GM23338 (cell line): ENCODE data around the gene DPY19L3. TPM values are rescaled to one million over a fixed set of nuclear protein-coding genes. Genes with fewer than 3 reads are reported as not detected.

ENCODE experiments used
- ATAC-seq: fragments of 200-7000 bp; cut with Tn5 transposase; 3 replicates; pipeline ENCODE4 v1.9.1; 2020
- DNase-seq: peaks from one replicate; pipeline ENCODE4 v3.0.0-alpha.2; 2015; ENCODE audit warnings: low spot score
- H2AFZ ChIP-seq: fragments of 200-600 bp; sonication (generic); 2 replicates; pipeline ENCODE4 v1.8.0; 2016; ENCODE audit warnings: antibody characterized with exemption, mild to moderate bottlenecking, moderate library complexity
- H3F3A ChIP-seq: fragments of 200-600 bp; sonication (generic); replicated peaks from 2 replicates; pipeline ENCODE4 v1.8.0; 2017; ENCODE audit warnings: antibody characterized with exemption, mixed run types, low read depth
- H3K27ac ChIP-seq: fragments of 200-600 bp; sonication (generic); 2 replicates; pipeline ENCODE4 v1.6.1; 2016; ENCODE audit warnings: low read depth
- H3K27me3 ChIP-seq: fragments of 200-600 bp; sonication (generic); 2 replicates; pipeline ENCODE4 v1.8.0; 2016; ENCODE audit warnings: mild to moderate bottlenecking, mixed run types, moderate library complexity; ENCODE audit not compliant: insufficient read depth
- H3K36me3 ChIP-seq: fragments of 200-600 bp; sonication (generic); 2 replicates; pipeline ENCODE4 v1.8.0; 2016; ENCODE audit warnings: mild to moderate bottlenecking; ENCODE audit not compliant: insufficient read depth
- H3K4me1 ChIP-seq: fragments of 200-600 bp; sonication (generic); 2 replicates; pipeline ENCODE4 v1.8.0; 2016; ENCODE audit warnings: mild to moderate bottlenecking, moderate library complexity; ENCODE audit not compliant: insufficient read depth
- H3K4me2 ChIP-seq: fragments of 200-600 bp; sonication (generic); 2 replicates; pipeline ENCODE4 v1.7.1; 2017; ENCODE audit warnings: mixed run types
- H3K4me3 ChIP-seq: fragments of 200-600 bp; sonication (generic); 2 replicates; pipeline ENCODE4 v1.6.1; 2016; ENCODE audit warnings: mixed run types
- H3K79me2 ChIP-seq: fragments of 200-600 bp; sonication (generic); replicated peaks from 2 replicates; pipeline ENCODE4 v1.8.0; 2017; ENCODE audit warnings: mild to moderate bottlenecking; ENCODE audit not compliant: insufficient read depth
- H3K9me2 ChIP-seq: fragments of 200-600 bp; sonication (generic); 2 replicates; pipeline ENCODE4 v1.8.0; 2017; ENCODE audit not compliant: insufficient read depth
- H4K20me1 ChIP-seq: fragments of 200-600 bp; sonication (generic); replicated peaks from 2 replicates; pipeline ENCODE4 v1.8.0; 2017; ENCODE audit warnings: mild to moderate bottlenecking; ENCODE audit not compliant: insufficient read depth
- H3K27ac Mint-ChIP-seq: 2 replicates; pipeline ENCODE4 v1.8.0; 2020; ENCODE audit warnings: inconsistent platforms, mild to moderate bottlenecking, moderate library complexity, mixed read lengths
- H3K27me3 Mint-ChIP-seq: 3 replicates; pipeline ENCODE4 v1.8.0; 2022; ENCODE audit warnings: low read depth, mild to moderate bottlenecking, moderate library complexity, mixed read lengths, inconsistent platforms; ENCODE audit not compliant: insufficient read depth, poor library complexity
- H3K36me3 Mint-ChIP-seq: 3 replicates; pipeline ENCODE4 v1.8.0; 2021; ENCODE audit warnings: low read depth, mild to moderate bottlenecking, inconsistent platforms, moderate library complexity, mixed read lengths
- H3K4me1 Mint-ChIP-seq: 3 replicates; pipeline ENCODE4 v1.8.0; 2020; ENCODE audit warnings: mild to moderate bottlenecking, inconsistent platforms, mixed read lengths
- H3K4me3 Mint-ChIP-seq: 3 replicates; pipeline ENCODE4 v1.8.0; 2021; ENCODE audit warnings: moderate library complexity, mild to moderate bottlenecking, inconsistent platforms, mixed read lengths
- H3K9me3 Mint-ChIP-seq: 3 replicates; pipeline ENCODE4 v1.8.0; 2020; ENCODE audit warnings: moderate library complexity, mild to moderate bottlenecking, inconsistent platforms, mixed read lengths
- EZH2 ChIP-seq: fragments of 200-600 bp; sonication (generic); IDR thresholded peaks from one replicate; pipeline ENCODE4 v1.8.0; 2017; ENCODE audit warnings: antibody characterized with exemption, mild to moderate bottlenecking, low read depth; ENCODE audit not compliant: unreplicated experiment
- JUNB ChIP-seq: IDR thresholded peaks from one replicate; pipeline ENCODE4 v1.6.1; 2016; ENCODE audit warnings: antibody characterized with exemption; ENCODE audit not compliant: unreplicated experiment
- NANOG ChIP-seq: IDR thresholded peaks from 2 replicates; pipeline ENCODE4 v1.6.1; 2016; ENCODE audit warnings: antibody characterized with exemption, borderline replicate concordance
- POLR2AphosphoS5 ChIP-seq: IDR thresholded peaks from 2 replicates; pipeline ENCODE4 v1.6.1; 2016; ENCODE audit warnings: antibody characterized with exemption, low read depth
- ZNF114 ChIP-seq: fragments of 250-450 bp; sonication (Bioruptor Pico); IDR thresholded peaks from 2 replicates; pipeline ENCODE4 v1.5.0; 2020; ENCODE audit warnings: mild to moderate bottlenecking, moderate library complexity
- ZNF331 ChIP-seq: fragments of 250-450 bp; sonication (Bioruptor Pico); IDR thresholded peaks from 2 replicates; pipeline ENCODE4 v1.5.0; 2020; ENCODE audit warnings: low read depth, mild to moderate bottlenecking, moderate library complexity
- polyA plus RNA-seq: library from polyadenylated mRNA; unstranded; fragments of >200 nt; fragmentation: Nextera tagmentation; extraction: Ambion mirVana; gene quantifications from 2 replicates; pipeline ENCODE4 v1.2.1, GENCODE V29; 2016
- total RNA-seq: library from RNA; depleted of rRNA; stranded (reverse); fragments of >200 nt; shearing (Covaris generic); gene quantifications from 2 replicates; pipeline ENCODE4 v1.2.3, GENCODE V29; 2014
- TF ChIP-seq, protein P1 (sequence below), 2 experiments: fragments of 200-600 bp in 1 of 2; sonication (generic) in 1 of 2; conservative IDR thresholded peaks; 2 replicates each; pipeline versions ENCODE4 v1.5.1 to v1.6.1; 2016 to 2017; ENCODE audit warnings: antibody characterized with exemption in 2 of 2, low read depth in 2 of 2, mild to moderate bottlenecking in 2 of 2, moderate library complexity in 1 of 2
- TF ChIP-seq, protein P2 (sequence below): IDR thresholded peaks from one replicate; pipeline ENCODE4 v1.6.1; 2018; ENCODE audit warnings: antibody characterized with exemption; ENCODE audit not compliant: unreplicated experiment
- TF ChIP-seq, protein P3 (sequence below): IDR thresholded peaks from 2 replicates; pipeline ENCODE4 v1.6.1; 2016; ENCODE audit warnings: antibody characterized with exemption

DPY19L3 gene
- total and polyA plus RNA-seq, 2 experiments from 2014 or later, result 13.5 to 46.6 TPM

DNA sequence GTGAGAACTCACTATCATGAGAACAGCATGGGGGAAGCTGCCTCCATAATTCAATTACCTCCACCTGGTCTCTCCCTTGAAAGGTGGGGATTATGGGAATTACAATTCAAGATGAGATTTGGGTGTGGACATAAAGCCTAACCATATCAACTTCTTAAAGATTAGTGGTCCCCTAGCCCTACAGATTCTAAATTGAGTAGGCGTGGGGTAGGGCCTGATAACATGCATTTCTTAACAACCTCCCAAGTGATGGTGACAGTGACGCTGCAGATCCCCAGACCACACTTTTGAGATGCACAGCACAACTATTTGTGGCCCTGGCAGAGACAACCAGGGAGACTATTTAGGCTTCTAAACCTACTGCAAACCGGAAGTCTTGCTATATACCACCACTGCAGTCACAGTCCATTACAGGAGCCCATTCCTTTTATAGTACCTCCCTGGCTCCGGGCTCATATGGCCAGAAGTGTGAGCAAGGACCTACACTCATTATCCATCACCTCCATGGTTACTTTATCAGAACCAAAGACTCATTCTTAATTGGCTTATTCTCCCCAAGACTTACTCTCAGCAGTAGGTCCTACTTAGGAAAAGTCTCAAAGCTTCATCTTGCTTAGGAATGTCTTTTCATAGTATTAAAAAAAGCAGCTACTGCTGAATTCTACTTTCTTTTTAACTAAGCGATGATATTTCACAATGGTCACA, 2.1 kb upstream of the DPY19L3 start (continued):
- no peak for TF ChIP-seq ZNF331 (CRISPR knock-in tag)
- no peak for TF ChIP-seq POLR2AphosphoS5
- TF ChIP-seq, protein P1, sequence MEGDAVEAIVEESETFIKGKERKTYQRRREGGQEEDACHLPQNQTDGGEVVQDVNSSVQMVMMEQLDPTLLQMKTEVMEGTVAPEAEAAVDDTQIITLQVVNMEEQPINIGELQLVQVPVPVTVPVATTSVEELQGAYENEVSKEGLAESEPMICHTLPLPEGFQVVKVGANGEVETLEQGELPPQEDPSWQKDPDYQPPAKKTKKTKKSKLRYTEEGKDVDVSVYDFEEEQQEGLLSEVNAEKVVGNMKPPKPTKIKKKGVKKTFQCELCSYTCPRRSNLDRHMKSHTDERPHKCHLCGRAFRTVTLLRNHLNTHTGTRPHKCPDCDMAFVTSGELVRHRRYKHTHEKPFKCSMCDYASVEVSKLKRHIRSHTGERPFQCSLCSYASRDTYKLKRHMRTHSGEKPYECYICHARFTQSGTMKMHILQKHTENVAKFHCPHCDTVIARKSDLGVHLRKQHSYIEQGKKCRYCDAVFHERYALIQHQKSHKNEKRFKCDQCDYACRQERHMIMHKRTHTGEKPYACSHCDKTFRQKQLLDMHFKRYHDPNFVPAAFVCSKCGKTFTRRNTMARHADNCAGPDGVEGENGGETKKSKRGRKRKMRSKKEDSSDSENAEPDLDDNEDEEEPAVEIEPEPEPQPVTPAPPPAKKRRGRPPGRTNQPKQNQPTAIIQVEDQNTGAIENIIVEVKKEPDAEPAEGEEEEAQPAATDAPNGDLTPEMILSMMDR (conservative IDR thresholded peaks at IDR 0.05; ENCODE audit: low read depth in 2 of 2), result no peak

DNA sequence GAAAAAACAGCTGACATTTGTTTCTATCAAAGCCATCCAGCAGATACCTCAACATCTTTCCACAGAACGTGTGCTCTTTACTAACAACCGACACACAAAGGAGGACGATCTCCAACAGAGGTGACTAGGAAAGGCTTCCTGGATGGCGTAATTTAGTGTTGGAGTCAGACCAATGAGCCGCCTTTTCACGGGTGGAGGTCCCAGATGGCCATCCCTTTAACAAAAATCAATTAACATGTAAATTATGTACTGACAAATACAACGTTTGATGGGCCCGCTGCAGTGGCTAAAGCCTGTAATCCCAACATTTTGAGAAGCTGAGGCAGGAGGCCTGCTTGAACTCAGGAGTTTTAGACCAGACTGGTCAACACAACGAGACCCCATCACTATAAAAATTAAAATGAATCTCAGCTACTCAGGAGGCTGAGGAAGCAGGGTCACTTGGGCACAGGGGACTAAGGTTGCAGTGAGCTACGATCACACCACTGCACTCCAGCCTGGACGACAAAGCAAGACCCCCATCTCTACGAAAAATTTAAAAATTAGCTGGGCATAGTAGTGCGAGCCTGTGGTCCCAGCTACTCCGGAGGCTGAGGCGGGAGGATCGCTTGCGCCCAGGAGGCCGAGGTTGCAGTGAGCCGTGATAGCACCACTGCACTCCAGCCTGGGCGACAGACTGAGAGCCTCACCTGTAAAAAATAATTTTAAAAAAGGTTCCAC, 1.2 kb upstream of the DPY19L3 start:
- H4K20me1 ChIP-seq, result 0 out of 2 replicates have a peak, but pooled peaks cover 4% of the 10 kb centered on the region
- Mint-ChIP-seq H3K27me3 (peaks cover 8% of the 10 kb centered on the region), H3K36me3 (peaks cover 21% of the 10 kb centered on the region), H3K9me3 (no peaks in the 10 kb centered on the region; the same call in 2 of the 3 replicates), H3K4me3 (peak overlapping the region; percentile 89), H3K4me1 (peaks cover 32% of the 10 kb centered on the region), H3K27ac (peak overlapping the region; percentile 95)
- H3K36me3 ChIP-seq, result peaks cover 14% of the 10 kb centered on the region; the same call in 1 of the 2 replicates
- H3K27ac ChIP-seq, result peak overlapping the region; percentile 98
- peaks cover 22% of the 10 kb centered on the region for H3K4me1 ChIP-seq
- peak overlapping the region; percentile 59; the same call in 1 of the 2 replicates for H2AFZ ChIP-seq
- peak; percentile 57 for DNase-seq
- TF ChIP-seq NANOG, result no peak
- TF ChIP-seq POLR2AphosphoS5, result peak; percentile 48
- no peak for TF ChIP-seq EZH2
- H3K4me3 ChIP-seq, result peak overlapping the region; percentile 91
- no peaks in the 10 kb centered on the region for H3K27me3 ChIP-seq
- ATAC-seq, result peak; percentile 5
- H3K4me2 ChIP-seq, result peak overlapping the region; percentile 99
- peaks cover 10% of the 10 kb centered on the region for H3F3A ChIP-seq
- H3K9me2 ChIP-seq, result no peaks in the 10 kb centered on the region
- peaks cover 30% of the 10 kb centered on the region for H3K79me2 ChIP-seq

DNA sequence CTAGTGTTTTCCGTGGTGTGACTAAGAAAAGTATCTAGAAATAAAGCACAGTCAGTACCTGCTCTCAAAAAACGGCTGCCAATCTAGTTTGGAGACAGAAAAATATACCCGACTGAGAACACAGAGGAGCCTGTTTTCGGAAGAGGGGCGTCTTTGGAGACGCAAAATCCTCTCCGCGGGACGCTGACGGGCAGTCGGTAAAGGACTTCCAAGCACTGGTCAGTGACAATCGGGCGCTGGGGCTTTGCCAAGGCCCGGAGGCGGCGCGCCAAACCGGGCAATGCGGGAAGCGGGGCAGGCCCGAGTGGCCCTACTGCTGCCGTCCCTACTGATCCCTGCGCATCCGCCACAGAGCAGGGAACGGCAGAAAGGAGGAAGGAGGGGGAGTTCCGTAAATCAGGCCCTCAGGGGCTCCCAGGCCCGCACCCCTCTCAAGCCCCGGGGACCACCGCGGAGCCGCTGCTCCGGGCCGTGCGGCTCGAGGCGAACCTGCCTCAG, 588 bp upstream of the DPY19L3 start:
- ATAC-seq, result peak; percentile 43
- TF ChIP-seq, protein P1 (conservative IDR thresholded peaks at IDR 0.05; ENCODE audit: low read depth in 2 of 2), result no peak
- TF ChIP-seq ZNF114 (no peak), JUNB (no peak), POLR2AphosphoS5 (no peak)
- TF ChIP-seq, protein P2, sequence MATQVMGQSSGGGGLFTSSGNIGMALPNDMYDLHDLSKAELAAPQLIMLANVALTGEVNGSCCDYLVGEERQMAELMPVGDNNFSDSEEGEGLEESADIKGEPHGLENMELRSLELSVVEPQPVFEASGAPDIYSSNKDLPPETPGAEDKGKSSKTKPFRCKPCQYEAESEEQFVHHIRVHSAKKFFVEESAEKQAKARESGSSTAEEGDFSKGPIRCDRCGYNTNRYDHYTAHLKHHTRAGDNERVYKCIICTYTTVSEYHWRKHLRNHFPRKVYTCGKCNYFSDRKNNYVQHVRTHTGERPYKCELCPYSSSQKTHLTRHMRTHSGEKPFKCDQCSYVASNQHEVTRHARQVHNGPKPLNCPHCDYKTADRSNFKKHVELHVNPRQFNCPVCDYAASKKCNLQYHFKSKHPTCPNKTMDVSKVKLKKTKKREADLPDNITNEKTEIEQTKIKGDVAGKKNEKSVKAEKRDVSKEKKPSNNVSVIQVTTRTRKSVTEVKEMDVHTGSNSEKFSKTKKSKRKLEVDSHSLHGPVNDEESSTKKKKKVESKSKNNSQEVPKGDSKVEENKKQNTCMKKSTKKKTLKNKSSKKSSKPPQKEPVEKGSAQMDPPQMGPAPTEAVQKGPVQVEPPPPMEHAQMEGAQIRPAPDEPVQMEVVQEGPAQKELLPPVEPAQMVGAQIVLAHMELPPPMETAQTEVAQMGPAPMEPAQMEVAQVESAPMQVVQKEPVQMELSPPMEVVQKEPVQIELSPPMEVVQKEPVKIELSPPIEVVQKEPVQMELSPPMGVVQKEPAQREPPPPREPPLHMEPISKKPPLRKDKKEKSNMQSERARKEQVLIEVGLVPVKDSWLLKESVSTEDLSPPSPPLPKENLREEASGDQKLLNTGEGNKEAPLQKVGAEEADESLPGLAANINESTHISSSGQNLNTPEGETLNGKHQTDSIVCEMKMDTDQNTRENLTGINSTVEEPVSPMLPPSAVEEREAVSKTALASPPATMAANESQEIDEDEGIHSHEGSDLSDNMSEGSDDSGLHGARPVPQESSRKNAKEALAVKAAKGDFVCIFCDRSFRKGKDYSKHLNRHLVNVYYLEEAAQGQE, result no peak
- TF ChIP-seq, protein P3, sequence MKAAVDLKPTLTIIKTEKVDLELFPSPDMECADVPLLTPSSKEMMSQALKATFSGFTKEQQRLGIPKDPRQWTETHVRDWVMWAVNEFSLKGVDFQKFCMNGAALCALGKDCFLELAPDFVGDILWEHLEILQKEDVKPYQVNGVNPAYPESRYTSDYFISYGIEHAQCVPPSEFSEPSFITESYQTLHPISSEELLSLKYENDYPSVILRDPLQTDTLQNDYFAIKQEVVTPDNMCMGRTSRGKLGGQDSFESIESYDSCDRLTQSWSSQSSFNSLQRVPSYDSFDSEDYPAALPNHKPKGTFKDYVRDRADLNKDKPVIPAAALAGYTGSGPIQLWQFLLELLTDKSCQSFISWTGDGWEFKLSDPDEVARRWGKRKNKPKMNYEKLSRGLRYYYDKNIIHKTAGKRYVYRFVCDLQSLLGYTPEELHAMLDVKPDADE, result no peak

More for the DNA sequence above, 588 bp upstream of the DPY19L3 start:
- Histone ChIP-seq H3K79me2 (peaks cover 30% of the 10 kb centered on the region), H4K20me1 (0 out of 2 replicates have a peak, but pooled peaks cover 6% of the 10 kb centered on the region), H3K4me1 (peaks cover 22% of the 10 kb centered on the region), H3K27ac (peak overlapping the region; percentile 98), H3K4me3 (peak overlapping the region; percentile 91), H3K27me3 (no peaks in the 10 kb centered on the region), H3F3A (peaks cover 10% of the 10 kb centered on the region), H3K4me2 (peak overlapping the region; percentile 99), H3K9me2 (no peaks in the 10 kb centered on the region), H3K36me3 (peaks cover 20% of the 10 kb centered on the region; the same call in 1 of the 2 replicates), H2AFZ (peak overlapping the region; percentile 59)
- H3K27ac Mint-ChIP-seq, result peak overlapping the region; percentile 95
- H3K4me1 Mint-ChIP-seq, result peaks cover 32% of the 10 kb centered on the region
- H3K27me3 Mint-ChIP-seq, result peaks cover 8% of the 10 kb centered on the region
- peak overlapping the region; percentile 89 for H3K4me3 Mint-ChIP-seq
- H3K9me3 Mint-ChIP-seq, result no peaks in the 10 kb centered on the region; the same call in 2 of the 3 replicates
- no peak for DNase-seq
- H3K36me3 Mint-ChIP-seq, result peaks cover 27% of the 10 kb centered on the region
